Endodermal cell (in vitro differentiated cells): ENCODE data around the gene TSPAN6. TPM values are rescaled to one million over a fixed set of nuclear protein-coding genes. Genes with fewer than 3 reads are reported as not detected.
A peak's percentile ranks its signal among the peaks of the same experiment; 100 is the strongest.

Experiments
- DNase-seq: peaks from one replicate; pipeline ENCODE4 v3.0.0-alpha.2; 2017
- H3K27ac ChIP-seq: 2 replicates; pipeline ENCODE4 v1.5.1; 2013; ENCODE audit warnings: mild to moderate bottlenecking, low read depth, low read length, moderate library complexity
- H3K27me3 ChIP-seq: 2 replicates; pipeline ENCODE4 v1.6.1; 2013; ENCODE audit warnings: mild to moderate bottlenecking, low read length, moderate library complexity; ENCODE audit not compliant: insufficient read depth, control insufficient read depth, poor library complexity, severe bottlenecking
- H3K36me3 ChIP-seq: 2 replicates; pipeline ENCODE4 v1.7.0; 2013; ENCODE audit warnings: mild to moderate bottlenecking, low read length, moderate library complexity; ENCODE audit not compliant: control insufficient read depth, insufficient read depth
- H3K4me1 ChIP-seq: one replicate; pipeline ENCODE4 v1.7.0; 2013; ENCODE audit warnings: low read length; ENCODE audit not compliant: control insufficient read depth, insufficient read depth
- H3K4me3 ChIP-seq: 2 replicates; pipeline ENCODE4 v1.5.1; 2013; ENCODE audit warnings: mild to moderate bottlenecking, low read length, moderate library complexity
- H3K9ac ChIP-seq: 2 replicates; pipeline ENCODE4 v1.6.1; 2013; ENCODE audit warnings: mild to moderate bottlenecking, low read length, moderate library complexity; ENCODE audit not compliant: poor library complexity, severe bottlenecking; ENCODE audit errors: extremely low read depth
- H3K9me3 ChIP-seq: 2 replicates; pipeline ENCODE4 v1.6.1; 2013; ENCODE audit warnings: mild to moderate bottlenecking, low read length, moderate library complexity; ENCODE audit not compliant: control insufficient read depth
- H3K27ac Mint-ChIP-seq: 2 replicates; pipeline ENCODE4 v1.8.0; 2020; ENCODE audit warnings: mixed read lengths
- H3K27me3 Mint-ChIP-seq: 2 replicates; pipeline ENCODE4 v1.8.0; 2021; ENCODE audit warnings: mild to moderate bottlenecking, mixed read lengths; ENCODE audit not compliant: insufficient read depth
- H3K36me3 Mint-ChIP-seq: 2 replicates; pipeline ENCODE4 v1.8.0; 2020; ENCODE audit warnings: low read depth, mixed read lengths
- H3K4me1 Mint-ChIP-seq: 2 replicates; pipeline ENCODE4 v1.8.0; 2020; ENCODE audit warnings: mixed read lengths
- H3K4me3 Mint-ChIP-seq: 2 replicates; pipeline ENCODE4 v1.8.0; 2020; ENCODE audit warnings: mild to moderate bottlenecking, moderate library complexity, mixed read lengths
- H3K9me3 Mint-ChIP-seq: 2 replicates; pipeline ENCODE4 v1.8.0; 2020; ENCODE audit warnings: mild to moderate bottlenecking, mixed read lengths
- WGBS, 2 experiments: methylation state at CpG; one replicate each; pipeline versions ENCODE4 v1.1.5 to v1.1.7; 2013; ENCODE audit warnings: missing lambda C conversion rate in 2 of 2, mixed read lengths in 1 of 2; ENCODE audit not compliant: insufficient coverage in 1 of 2, insufficient read length in 1 of 2; 5-methylcytosine and 5-hydroxymethylcytosine counted together
- long read RNA-seq, 4 experiments: library from polyadenylated mRNA in 2 of 4; library from RNA in 1 of 4; library from capped mRNA in 1 of 4; stranded (forward) in 3 of 4; unstranded in 1 of 4; transcript quantifications; one replicate each; pipeline ENCODE4 v2.0.0, GENCODE V29; 2020 to 2021; ENCODE audit warnings: inconsistent platforms in 1 of 4
- polyA plus RNA-seq, 2 experiments: library from polyadenylated mRNA; stranded (reverse); fragments of 50-300 nt; gene quantifications; one replicate each; pipeline ENCODE4 v1.2.3, GENCODE V29; 2013
- total RNA-seq, 2 donors: library from RNA; stranded (reverse); fragmentation: NEBNext Ultra II Directional in 1 of 2; extraction: Animal tissue kit (Norgen Biotek cat#: 25700) in 1 of 2; gene quantifications; 2 replicates in 1 of 2; 3 replicates in 1 of 2; pipeline ENCODE4 v1.2.1, GENCODE V29; 2021
- TF ChIP-seq, protein P1 (sequence below): fragments of 200-600 bp; sonication (generic); conservative IDR thresholded peaks from 2 replicates; pipeline ENCODE4 v1.5.0; 2021; ENCODE audit warnings: antibody characterized with exemption, mild to moderate bottlenecking

TSPAN6 gene
- 10 to 100 TPM; 60.4 to 77.7 TPM for total RNA-seq
- 99.6 TPM for polyA plus RNA-seq (2013, experiment 1 of 2)
- polyA plus RNA-seq (2013, experiment 2 of 2): 90.0 TPM
- long read RNA-seq, experiment 1, transcript TSPAN6-201 (8 exons, 2,206 nt): major isoform, 42 of 62 reads
- long read RNA-seq, experiment 1, partial matches to known transcripts: 14 of 62 reads
- long read RNA-seq, experiment 1, other reads (novel, unspliced or antisense): 6 of 62 reads
- long read RNA-seq, experiment 2, transcript TSPAN6-201 (8 exons, 2,206 nt): major isoform, 149 of 180 reads
- long read RNA-seq, experiment 2, partial matches to known transcripts: 3 of 180 reads
- long read RNA-seq, experiment 2, other reads (novel, unspliced or antisense): 28 of 180 reads
- long read RNA-seq, experiment 3, transcript TSPAN6-201 (8 exons, 2,206 nt): major isoform, 498 of 589 reads
- long read RNA-seq, experiment 3, partial matches to known transcripts: 11 of 589 reads
- long read RNA-seq, experiment 3, other reads (novel, unspliced or antisense): 80 of 589 reads
- long read RNA-seq, experiment 4, transcript TSPAN6-201 (8 exons, 2,206 nt): major isoform, 354 of 418 reads
- long read RNA-seq, experiment 4, partial matches to known transcripts: 6 of 418 reads
- long read RNA-seq, experiment 4, other reads (novel, unspliced or antisense): 58 of 418 reads

DNA sequence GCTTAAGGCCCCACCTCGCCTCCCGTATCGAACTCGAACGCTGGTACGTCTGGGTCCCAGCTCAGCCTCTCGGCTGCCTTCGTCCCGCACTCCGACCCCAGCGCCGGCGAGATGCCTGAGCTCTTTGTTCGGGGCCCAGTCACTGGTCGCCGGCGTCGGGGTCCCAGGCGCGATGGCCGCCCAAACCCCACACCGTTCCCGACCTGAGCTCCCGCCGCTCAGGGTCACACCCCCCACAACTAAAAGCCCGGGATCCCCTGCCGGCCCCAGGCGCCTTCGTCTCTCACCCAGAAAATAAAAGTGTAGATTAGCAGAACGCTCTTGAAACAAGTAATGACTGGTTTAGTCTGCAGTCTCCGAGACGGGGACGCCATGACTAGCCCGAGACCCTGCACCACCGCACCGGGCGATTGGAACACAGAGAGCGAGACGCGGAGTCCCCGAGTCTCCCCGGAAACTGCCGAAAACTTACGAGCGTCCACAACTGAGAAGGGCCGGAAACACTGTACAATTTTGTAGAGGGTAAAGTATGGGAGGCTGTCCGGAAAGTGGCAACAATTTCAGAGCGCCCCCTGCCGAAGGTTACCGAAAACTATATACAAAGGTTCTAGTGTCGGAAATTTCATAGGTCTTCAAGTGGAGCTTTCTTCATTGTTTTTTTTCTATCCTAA is at the start of gene TSPAN6:
TSS of gene TSPAN6 (minus strand) at position 486 of the 671 bp plus-strand sequence. CDS start at position 374, 112 bp downstream.
- no peaks in the 10 kb centered on the region for H3K27me3 ChIP-seq
- H3K27me3 Mint-ChIP-seq: no peaks in the 10 kb centered on the region
- H3K27ac ChIP-seq: peak within 1 kb of the TSS; percentile 89
- peak within 1 kb of the TSS; percentile 87 for H3K4me3 ChIP-seq
- H3K9ac ChIP-seq: peak within 1 kb of the TSS; percentile 92
- WGBS, 2 experiments: 0% methylated on average over 46 of the region's 51 CpGs; no CpG with 5 or more reads in 1 of the 2 experiments
- no peaks in the 10 kb centered on the region for H3K4me1 ChIP-seq
- DNase-seq: peak; percentile 92
- H3K4me3 Mint-ChIP-seq: peak within 1 kb of the TSS; percentile 83
- H3K36me3 ChIP-seq: peaks cover 18% of the 10 kb centered on the region
- peaks cover 21% of the 10 kb centered on the region for H3K9me3 Mint-ChIP-seq
- H3K9me3 ChIP-seq: no peaks in the 10 kb centered on the region
- H3K27ac Mint-ChIP-seq: peak within 1 kb of the TSS; percentile 99
- TF ChIP-seq, protein P1, sequence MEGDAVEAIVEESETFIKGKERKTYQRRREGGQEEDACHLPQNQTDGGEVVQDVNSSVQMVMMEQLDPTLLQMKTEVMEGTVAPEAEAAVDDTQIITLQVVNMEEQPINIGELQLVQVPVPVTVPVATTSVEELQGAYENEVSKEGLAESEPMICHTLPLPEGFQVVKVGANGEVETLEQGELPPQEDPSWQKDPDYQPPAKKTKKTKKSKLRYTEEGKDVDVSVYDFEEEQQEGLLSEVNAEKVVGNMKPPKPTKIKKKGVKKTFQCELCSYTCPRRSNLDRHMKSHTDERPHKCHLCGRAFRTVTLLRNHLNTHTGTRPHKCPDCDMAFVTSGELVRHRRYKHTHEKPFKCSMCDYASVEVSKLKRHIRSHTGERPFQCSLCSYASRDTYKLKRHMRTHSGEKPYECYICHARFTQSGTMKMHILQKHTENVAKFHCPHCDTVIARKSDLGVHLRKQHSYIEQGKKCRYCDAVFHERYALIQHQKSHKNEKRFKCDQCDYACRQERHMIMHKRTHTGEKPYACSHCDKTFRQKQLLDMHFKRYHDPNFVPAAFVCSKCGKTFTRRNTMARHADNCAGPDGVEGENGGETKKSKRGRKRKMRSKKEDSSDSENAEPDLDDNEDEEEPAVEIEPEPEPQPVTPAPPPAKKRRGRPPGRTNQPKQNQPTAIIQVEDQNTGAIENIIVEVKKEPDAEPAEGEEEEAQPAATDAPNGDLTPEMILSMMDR: peak; percentile 76
- peaks cover 14% of the 10 kb centered on the region for H3K4me1 Mint-ChIP-seq
- peaks cover 25% of the 10 kb centered on the region for H3K36me3 Mint-ChIP-seq

DNA sequence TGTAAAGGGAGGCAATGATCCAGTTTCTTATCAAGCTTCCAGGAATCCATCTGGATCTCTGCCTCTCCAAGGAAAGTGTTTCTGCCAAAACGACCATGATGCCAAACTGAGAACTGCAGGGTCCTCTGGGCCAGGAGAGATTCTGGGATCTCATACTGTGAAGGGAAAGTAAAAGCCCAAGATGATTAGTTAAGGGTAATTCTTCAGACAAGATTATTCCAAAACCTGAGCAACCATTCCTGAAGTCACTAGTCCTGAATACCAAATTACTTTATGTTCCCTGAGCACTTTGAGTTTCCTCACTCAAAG is 49.3 kb upstream of the TSPAN6 start:
- H3K9me3 Mint-ChIP-seq: peaks cover 12% of the 10 kb centered on the region
- H3K27ac Mint-ChIP-seq: no peak overlapping the region
- Histone ChIP-seq H3K4me3 (no peak overlapping the region), H3K27me3 (no peaks in the 10 kb centered on the region), H3K9me3 (no peaks in the 10 kb centered on the region), H3K4me1 (no peaks in the 10 kb centered on the region), H3K27ac (no peak overlapping the region), H3K9ac (no peak overlapping the region), H3K36me3 (no peaks in the 10 kb centered on the region)
- no peak overlapping the region for H3K4me3 Mint-ChIP-seq
- no peaks in the 10 kb centered on the region for H3K36me3 Mint-ChIP-seq
- peaks cover 8% of the 10 kb centered on the region for H3K4me1 Mint-ChIP-seq
- 11% methylated on average over 1 of the region's 1 CpG; no CpG with 5 or more reads in 1 of the 2 experiments for WGBS, 2 experiments
- TF ChIP-seq, protein P1: peak; percentile 0
- no peak for DNase-seq
- H3K27me3 Mint-ChIP-seq: no peaks in the 10 kb centered on the region

- no peak overlapping the region for H3K27ac ChIP-seq
- Mint-ChIP-seq H3K4me3 (no peak overlapping the region), H3K27me3 (no peaks in the 10 kb centered on the region), H3K27ac (no peak overlapping the region), H3K4me1 (peaks cover 8% of the 10 kb centered on the region), H3K9me3 (peaks cover 15% of the 10 kb centered on the region), H3K36me3 (no peaks in the 10 kb centered on the region)
- no peaks in the 10 kb centered on the region for H3K4me1 ChIP-seq
- 4% methylated on average over 4 of the region's 5 CpGs; no CpG with 5 or more reads in 1 of the 2 experiments for WGBS, 2 experiments
- no peaks in the 10 kb centered on the region for H3K9me3 ChIP-seq
- H3K4me3 ChIP-seq: no peak overlapping the region
- H3K27me3 ChIP-seq: no peaks in the 10 kb centered on the region
- H3K36me3 ChIP-seq: no peaks in the 10 kb centered on the region
- H3K9ac ChIP-seq: no peak overlapping the region
- DNase-seq: peak; percentile 88
- TF ChIP-seq, protein P1: peak; percentile 96
Measured at GRCh38 chrX:100685284-100685996, 48.8 kb upstream of the TSPAN6 start.
